OCI-M2 (cell line): ENCODE measurements around the gene ZAR1.
"Not testable (repeated sequence)": the region's sequence is repeated elsewhere in the genome, so short reads cannot be mapped to it uniquely, and the experiment has no call there.

Source experiments
- DNase-seq: peaks from one replicate; lab custom pipeline; 2025; ENCODE audit not compliant: unreplicated experiment; lab: John Stamatoyannopoulos, UW

The ZAR1 gene

GRCh38 chr4:48490012-48490679 is at the start of gene ZAR1:
TSS of gene ZAR1 (plus strand) at chr4:48490252. CDS start at chr4:48490292, 40 bp downstream.
- no peak for DNase-seq

- not testable (repeated sequence) for DNase-seq
Measured at GRCh38 chr4:48440914-48441313, 49.1 kb upstream of the ZAR1 start.

- no peak for DNase-seq
Measured at GRCh38 chr4:48445704-48446103, 44.3 kb upstream of the ZAR1 start.

GRCh38 chr4:48446642-48447041 is 43.4 kb upstream of the ZAR1 start:
- no peak for DNase-seq

GRCh38 chr4:48449151-48449550 is 40.9 kb upstream of the ZAR1 start:
- DNase-seq = no peak

GRCh38 chr4:48450740-48451139 is 39.3 kb upstream of the ZAR1 start:
- no peak for DNase-seq

- DNase-seq = not testable (repeated sequence)
Measured at GRCh38 chr4:48451656-48452055, 38.4 kb upstream of the ZAR1 start.

- DNase-seq = no peak
Measured at GRCh38 chr4:48454591-48454990, 35.5 kb upstream of the ZAR1 start.

- no peak for DNase-seq
Measured at GRCh38 chr4:48461000-48461399, 29.1 kb upstream of the ZAR1 start.

- DNase-seq = no peak
Measured at GRCh38 chr4:48462363-48462762, 27.7 kb upstream of the ZAR1 start.

- no peak for DNase-seq
Measured at GRCh38 chr4:48467442-48467841, 22.6 kb upstream of the ZAR1 start.

- DNase-seq = no peak
Measured at GRCh38 chr4:48467891-48468290, 22.2 kb upstream of the ZAR1 start.

GRCh38 chr4:48470137-48470536 is 19.9 kb upstream of the ZAR1 start:
- DNase-seq = no peak

- DNase-seq = no peak
Measured at GRCh38 chr4:48470570-48470969, 19.5 kb upstream of the ZAR1 start.

- DNase-seq = no peak
Measured at GRCh38 chr4:48472794-48473193, 17.3 kb upstream of the ZAR1 start.

GRCh38 chr4:48475770-48476169 is 14.3 kb upstream of the ZAR1 start:
- no peak for DNase-seq

GRCh38 chr4:48478273-48478672 is 11.8 kb upstream of the ZAR1 start:
- no peak for DNase-seq

- DNase-seq = no peak
Measured at GRCh38 chr4:48481581-48481980, 8.5 kb upstream of the ZAR1 start.

GRCh38 chr4:48483006-48483776 is 6.9 kb upstream of the ZAR1 start, which contains the start of gene SLC10A4:
TSS of gene SLC10A4 (plus strand) at chr4:48483343. CDS start at chr4:48483562, 219 bp downstream.
- DNase-seq = peak; percentile 74

- no peak for DNase-seq
Measured at GRCh38 chr4:48483777-48484493, 6.1 kb upstream of the ZAR1 start.

GRCh38 chr4:48484494-48485168 is 5.4 kb upstream of the ZAR1 start:
- DNase-seq = no peak
